Activated CD4-positive, alpha-beta T cell treated with anti-CD3 and anti-CD28 coated beads, Interleukin-2, Interleukin-6, amounts not matched to agents 100 ng/mL and 50 ng/mL, durations not matched to agents 16 hours and 8 hours (primary cell): ENCODE data around the gene TTC23.

Experiments used
- DNase-seq: peaks from one replicate; pipeline ENCODE4 v3.0.0-alpha.2; 2020

TTC23 gene

DNA sequence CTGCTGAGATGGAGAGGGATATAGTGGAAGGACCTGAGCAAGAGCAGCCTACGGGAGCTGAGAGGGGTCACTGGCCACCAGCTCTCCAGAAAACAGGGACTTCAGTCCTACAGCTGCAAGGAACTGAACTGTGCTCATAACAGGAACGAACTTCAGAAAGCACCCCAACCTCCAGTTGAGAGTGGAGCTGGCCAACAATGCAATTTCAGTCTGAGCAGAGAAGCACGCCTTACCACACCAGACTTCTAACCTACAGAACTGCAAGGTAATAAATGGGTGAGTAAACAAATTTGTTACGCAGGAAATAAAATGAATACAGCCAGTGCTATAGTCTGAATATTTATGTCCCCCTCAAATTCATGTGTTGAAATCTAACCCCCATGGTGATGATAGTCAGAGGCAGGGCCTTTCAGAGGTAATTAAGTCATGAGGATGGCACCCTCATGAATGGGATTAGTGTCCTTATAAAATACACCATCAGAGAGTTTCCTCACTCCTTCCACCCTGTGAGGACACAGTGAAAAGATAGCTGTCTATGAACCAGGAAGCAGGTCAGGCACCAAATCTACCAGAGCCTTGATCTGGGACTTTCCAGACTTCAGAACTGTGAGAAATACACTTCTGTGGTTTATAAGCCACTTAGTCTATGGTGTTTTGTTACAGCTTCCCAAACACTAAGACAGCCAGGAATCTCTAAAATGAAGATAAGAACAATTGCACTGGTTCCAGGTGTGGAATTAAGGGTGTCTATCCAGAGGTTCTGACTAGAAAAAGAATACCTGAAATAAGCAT, 85.9 kb downstream of the TTC23 start:
- no peak for DNase-seq

DNA sequence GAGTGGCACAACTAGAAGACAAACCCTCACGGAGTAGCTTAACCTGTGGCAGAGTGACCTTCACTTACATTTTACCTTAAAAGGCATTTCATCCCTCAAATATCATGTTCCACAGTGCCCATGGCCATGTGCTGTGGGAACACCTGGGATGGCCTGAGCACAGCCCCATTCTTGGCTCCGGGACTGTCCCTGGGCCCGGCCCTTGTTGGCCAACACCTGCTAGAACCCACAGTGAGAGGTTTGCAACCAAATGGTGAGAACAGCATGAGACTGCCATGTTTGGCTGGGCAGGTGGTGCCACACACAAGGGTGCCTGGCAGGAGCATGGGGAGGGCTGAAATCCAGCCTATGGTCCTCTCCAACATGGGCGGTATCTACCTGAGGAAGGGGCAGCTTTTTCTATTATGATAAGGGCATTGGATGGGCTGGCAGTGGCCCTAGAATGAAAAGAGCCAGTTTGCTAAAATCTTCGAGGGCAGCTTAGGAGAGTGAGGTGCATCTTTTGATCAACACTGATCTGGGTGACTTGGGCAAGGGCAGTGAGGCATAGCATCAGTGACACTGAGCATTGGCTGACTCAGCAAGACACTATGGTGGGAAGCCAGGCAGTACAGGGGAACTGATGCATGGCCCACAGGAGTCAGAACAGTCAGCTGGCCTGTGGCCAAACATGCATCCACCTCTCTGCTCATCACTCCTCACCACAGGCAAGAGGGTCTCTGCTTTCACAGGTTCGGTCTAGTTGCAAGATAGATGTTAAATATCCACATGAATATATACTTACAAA, 90.6 kb downstream of the TTC23 start:
- no peak for DNase-seq

DNA sequence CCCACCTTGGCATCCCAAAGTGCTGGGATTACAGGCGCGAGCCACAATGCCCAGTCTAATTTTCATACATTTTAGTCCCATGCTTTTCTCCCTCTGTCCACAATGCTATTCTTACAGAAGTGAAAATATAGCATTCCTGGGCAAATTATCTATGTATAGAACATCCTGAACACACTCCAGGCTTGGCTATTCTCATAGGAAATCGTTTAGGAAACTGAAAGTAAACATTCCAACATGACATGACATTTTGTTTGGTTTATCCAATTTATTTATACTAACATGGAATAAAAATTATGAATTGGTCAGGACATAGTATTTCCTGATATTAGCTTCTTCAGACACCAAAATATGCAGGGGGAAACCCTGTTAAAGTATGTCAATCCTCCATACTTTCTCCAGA, 91.9 kb downstream of the TTC23 start:
- no peak for DNase-seq

DNA sequence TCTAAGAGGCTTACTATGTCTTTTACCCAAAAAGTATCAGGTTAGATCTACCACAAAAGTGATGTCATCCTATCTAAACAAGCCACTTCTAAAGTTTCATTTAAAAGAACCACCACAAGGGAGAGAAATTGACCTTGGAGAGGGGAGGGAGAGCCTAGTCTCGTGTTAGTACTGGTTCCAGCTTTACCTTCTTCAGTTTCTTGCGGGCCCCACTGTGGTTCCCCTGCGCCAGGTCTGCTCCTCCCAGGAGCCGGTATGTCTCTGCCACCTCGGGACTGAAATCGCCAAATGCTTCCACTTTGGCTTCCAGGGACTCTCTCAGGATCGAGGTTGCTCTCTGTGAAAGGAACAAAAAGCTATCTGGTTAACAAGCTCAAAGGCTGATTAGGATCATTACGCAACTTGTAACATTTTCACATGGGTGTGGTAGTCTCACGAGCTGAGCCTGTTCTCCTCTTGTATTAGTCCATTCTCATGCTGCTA, 93.4 kb downstream of the TTC23 start:
- DNase-seq, result no peak

DNA sequence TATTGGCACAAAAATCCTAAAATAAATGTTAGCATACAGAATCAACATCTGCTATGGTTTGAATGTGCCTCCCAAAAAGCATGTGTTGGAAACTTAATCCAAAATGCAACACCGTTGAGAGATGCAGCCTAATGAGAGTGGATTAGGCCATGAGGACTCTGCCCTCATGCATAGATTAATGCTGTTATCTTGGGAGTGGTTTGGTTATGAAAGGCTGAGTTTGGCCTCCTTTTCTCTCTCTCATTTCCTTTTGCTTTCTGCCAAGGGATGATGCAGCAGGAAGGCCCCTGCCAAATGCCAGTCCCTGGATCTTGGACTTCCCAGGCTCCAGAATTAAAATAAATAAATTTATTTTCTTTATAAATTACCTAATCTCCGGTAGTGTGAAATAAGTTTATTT, 95.1 kb downstream of the TTC23 start:
- no peak for DNase-seq

DNA sequence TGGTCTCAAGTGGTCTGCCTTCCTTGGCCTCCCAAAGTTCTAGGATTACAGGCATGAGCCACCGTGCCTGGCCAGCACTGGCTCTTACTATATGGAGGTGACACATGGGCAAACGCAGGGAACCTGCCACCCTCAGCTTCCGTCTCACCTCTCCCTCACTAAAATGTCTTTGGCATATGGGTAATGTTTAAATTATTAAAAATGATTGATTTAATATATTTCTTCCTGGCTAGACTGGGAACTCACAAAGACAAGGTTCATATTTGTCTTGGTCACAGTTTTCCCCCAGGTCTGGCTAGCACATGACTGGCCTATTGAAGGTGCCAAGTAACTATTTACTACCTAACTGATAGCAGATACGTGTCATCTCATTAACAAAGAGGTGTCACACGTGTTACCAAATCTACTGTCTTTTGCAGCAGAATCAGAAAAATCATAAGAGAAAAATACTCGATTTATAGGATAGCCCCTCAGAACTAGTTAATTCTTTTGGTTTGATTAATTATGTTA, 96.3 kb downstream of the TTC23 start:
- DNase-seq, result no peak

DNA sequence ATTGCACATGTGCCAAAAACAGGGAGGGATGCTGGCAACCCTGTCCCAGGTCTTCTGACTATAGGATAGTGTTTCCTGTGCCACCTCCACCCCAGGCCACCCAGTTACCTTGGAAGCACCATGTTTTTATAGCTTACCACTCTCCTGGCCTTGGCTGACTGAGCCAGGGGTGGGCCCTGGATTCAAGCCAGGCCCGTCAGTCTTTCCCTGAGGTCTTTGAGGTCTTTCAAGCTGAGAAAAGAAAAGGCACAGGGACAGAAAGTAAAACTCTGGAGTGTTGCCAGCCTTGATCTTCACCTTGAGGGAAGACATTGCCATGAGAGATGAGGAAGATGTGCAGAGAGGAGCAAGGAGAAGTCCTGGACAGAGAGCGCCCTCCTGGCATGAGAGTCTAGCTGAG, 98.2 kb downstream of the TTC23 start:
- no peak for DNase-seq

DNA sequence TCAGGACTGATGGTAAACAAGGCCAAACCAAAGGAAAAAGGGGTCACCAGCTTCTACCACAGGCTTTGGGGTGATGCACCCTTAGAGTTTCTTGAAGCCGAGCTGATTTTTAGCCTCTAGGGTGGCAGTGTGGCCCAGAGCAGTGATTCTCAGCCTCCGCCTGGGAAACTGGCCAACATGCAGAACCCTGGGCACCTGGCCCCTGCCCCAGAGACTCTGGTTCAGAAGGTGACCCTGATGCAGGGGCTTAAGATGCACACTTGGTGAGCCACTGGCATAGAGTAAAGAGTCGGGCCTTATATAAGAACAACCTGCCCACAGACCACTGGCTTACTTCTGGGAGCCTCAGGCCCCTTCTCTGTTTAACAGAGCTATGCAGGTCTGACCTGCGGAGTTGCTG, 100.0 kb downstream of the TTC23 start:
- no peak for DNase-seq

DNA sequence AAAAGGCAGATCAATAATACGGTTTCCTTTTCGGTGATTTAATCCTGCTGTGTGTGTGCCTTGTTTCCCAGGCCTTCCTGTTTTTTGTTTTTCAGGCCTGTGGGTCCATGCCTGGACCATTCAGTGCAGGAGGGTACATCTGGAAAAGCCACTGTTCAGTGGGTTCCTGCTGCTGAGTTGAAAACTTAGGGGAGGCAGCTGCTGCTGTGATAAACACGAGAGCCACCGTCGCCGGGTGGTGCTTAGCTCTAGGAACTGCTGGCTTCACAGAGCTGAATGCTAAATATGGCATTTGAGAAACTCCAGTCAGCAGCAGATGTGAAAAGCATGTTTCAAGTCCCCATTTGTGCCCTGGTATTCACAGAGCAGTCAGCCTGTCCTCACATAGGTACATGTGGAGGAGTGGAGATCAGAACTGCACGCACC, 100.5 kb downstream of the TTC23 start:
- DNase-seq, result no peak

DNA sequence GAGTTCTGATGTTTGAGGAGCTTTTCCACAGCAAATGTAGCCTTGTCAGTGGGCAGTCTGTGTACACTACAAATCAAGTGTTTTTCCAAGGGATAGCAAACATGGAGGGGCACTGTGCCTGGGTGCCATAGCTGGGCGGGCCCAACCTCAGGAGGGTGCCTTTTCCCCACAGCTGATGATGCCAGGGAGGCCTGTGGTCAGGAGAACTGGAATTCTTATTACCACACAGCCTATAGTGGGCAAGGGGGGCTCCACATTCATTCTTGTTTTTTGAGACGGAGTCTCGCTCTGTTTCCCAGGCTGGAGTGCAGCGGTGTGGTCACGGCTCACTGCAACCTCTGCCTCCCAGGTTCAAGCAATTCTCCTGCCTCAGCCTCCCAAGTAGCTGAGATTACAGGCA, 102.7 kb downstream of the TTC23 start:
- no peak for DNase-seq

DNA sequence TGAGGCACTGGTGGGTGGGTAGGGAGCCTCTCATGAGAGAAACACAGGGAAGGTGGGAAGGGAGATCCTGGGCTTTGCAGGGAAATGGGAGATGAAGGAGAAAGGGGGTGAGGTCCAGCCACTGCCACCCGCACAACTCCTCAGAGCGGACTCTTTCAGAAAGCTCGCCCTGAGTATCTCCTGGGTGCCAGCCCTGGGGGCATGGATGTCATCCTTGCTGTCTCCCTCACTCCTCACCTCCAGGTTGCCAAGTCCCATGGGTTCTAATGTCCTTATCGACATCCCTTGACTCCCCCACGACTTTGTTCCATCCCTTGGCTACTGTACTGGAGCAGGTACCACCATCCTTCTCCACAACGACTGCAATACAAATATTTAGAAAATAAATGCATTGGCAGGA, 103.6 kb downstream of the TTC23 start:
- DNase-seq, result no peak

DNA sequence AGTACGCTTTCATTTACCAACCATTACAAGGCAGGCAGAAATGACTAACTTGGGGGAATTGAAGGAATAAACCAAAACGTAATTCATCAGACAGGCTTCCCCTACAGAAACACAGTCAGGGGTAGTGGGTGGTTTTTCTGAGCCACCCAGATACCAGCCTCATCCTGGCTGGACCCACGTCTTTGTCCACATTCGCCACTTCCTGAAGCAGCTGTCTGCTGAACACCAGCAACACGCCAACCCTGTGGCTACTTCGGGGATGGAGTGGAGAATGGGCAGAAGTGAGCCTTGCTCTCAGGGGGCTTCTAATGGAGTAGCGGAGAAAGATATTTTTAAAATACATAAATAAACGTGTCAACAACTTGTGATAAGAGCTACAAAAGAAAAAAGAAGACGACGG, 104.4 kb downstream of the TTC23 start:
- DNase-seq, result no peak

DNA sequence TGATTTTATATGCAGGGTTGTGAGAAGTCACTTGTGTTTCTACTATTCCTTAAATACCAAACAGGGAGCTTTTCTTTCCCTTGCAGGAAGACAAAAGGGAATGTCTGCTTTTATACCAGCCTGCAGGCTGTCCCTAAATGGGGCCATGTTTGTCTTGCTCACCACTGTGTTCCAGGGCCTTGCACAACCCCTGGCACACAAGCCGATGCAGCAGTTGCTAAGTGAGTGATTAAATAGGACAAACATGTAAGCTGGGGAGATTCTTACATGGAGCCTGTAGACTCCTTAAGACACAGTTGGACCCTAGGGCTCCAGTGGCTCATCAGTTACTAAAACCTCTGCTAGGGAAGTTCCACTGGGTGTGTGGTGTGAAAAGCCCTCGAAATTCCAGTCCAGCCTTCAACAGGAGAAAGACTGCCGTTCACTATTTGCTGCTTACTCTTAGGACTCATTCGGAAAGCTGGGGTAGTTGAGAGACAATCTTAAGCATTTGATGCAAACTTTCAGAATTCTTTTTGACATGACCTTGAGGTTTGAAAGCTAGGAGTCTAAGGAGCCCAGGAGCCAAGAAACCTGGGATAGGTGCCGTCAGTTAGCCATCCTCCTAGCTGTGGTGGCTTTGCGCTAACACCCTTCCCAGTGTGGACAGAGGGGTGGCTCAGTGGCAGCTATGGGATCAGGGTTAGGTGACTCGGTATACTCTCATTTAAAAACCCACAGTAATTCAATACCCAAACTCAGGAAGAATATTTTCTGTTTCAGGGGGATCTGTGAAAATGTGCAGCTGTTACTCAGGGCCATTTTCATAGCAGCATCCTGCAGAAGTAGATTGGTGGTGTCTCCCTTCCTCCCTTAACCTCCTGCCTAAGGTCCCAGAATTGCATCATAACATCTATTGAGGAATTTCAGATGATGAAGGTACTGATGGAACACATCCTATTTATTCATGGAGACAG, 105.4 kb downstream of the TTC23 start:
- DNase-seq, result no peak

DNA sequence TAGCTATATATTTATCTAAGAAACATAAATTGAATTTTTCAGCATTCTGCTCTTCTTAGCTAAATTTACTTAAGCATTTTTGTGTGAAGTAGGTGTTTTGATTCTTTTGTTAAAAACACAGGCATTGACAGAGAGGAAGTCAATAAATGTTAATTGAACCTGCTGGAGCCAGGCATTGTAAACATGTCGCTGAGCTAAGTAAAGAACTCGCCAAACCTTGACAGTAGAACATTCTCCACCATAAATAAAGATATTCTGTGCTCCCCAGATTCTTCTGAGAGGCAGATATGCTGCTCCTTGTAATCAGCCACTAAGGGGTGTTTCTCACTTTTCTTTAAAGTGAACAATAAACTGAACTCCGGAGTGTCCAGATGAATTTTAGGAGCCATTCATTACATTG, 106.1 kb downstream of the TTC23 start:
- DNase-seq, result no peak

DNA sequence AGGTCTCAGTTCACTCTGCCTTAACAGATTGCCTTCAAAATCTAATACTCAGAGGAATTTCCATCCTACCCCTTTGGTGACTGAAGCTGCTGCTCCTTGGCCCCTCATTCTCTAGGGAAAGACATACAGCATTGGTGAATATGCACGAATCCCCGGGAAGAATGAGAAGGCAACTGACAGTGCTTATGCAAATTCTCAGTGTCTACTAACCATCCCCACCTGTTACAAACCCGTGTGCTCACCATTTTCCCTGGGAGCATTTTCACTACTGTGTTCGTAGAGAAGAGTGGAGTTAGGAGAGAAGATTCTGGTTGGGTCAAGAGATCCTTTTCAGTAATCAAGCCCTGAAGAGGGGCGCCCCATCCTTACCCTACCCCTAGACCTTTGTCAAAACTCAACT, 106.8 kb downstream of the TTC23 start:
- DNase-seq, result no peak

DNA sequence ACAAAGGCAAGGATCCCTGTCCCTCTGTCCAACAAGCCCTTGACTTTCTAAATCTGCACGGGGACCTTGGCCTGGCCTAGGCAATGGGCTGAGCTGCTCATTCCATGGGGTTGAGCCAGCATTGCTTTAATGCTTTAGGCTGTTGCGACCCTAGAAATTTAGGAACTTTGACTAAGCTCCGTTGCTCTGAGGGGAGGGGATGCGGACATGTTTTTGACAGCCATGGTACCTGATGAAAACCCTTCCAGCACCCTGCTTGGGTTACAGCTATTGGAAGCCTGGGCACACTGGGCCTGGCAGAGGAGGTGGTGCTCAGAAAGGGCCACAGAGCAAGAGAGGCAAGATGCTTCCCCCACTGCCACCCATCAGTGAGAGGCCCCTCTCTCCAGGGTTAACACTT, 107.4 kb downstream of the TTC23 start:
- no peak for DNase-seq

DNA sequence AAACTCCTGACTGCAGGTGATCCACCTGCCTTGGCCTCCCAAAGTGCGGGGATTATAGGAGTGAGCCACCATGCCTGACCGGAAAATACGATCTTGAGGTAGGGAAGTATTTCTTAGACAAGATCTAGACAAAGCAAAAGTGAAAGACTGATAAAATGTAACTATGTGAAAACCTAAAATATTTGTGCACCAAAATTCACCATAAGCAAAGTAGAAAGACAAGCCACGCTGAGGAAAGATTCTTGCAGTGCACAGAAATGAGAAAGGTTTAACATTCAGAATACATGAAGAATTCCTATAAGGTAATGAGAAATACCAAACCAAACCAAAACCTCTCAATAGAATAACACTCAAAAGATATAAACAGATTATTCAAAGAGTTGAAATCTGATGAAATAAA, 108.8 kb downstream of the TTC23 start:
- DNase-seq, result no peak

DNA sequence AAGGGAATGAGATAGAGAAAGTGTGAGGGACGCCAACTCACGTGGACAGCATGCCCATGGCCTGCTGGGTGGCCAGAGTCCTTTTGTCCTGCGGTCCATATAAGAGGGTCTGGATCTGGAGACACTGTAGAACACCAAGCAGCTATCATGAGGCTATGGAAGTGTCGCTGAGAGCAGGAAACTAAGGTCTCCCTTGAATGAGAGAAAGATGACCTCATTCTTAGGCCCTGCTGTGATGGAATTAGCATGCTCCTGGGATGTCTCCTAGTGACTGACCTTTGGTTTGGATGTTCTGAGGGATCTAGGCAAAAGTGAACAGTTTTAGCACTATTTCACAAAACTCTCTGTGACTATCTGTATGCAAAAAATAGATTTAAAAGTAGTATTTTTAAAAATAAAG, 110.1 kb downstream of the TTC23 start:
- DNase-seq, result no peak

DNA sequence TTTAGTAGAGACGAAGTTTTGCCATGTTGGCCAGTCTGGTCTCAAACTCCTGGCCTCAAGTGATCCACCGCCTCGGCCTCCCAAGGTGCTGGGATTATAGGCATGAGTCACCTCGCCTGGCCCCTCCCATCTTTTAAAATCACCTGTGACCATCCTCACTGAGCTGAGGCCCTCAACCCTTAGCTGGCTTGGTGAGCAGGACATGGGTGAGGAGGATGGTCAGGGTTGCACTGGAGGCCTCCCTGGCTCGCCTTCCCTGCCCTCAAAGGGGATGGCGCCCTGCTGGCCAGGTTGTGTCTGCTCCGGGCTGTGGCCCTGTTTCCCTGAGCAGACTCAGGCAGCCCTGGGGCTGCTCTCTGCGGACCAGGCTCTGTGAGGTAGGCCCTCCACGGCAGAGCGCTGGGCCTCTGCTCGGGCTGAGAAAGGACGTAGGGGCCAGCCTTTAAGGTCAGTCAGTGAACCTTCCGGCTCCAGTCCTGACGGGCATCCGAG, 110.8 kb downstream of the TTC23 start:
- DNase-seq, result no peak

DNA sequence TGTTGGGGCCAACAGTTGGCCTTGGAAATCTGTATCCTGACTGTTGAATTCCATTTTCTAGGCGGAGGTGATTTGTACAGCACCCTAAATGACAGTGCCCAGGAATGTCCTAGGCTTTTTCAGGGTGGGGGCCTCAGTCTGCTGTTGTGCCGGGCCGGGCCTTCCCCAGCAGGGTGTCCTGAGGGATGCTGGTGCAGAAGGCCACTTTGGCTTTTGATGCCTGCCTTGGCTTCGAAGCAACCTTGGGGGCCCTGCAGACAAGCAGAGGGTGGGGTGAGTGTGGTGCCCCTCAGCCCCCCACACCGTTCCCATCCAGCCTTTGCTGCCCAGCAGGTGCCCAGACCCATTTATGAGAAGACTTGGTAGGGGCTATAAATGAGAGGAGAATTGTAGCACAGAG, 111.5 kb downstream of the TTC23 start:
- no peak for DNase-seq

DNA sequence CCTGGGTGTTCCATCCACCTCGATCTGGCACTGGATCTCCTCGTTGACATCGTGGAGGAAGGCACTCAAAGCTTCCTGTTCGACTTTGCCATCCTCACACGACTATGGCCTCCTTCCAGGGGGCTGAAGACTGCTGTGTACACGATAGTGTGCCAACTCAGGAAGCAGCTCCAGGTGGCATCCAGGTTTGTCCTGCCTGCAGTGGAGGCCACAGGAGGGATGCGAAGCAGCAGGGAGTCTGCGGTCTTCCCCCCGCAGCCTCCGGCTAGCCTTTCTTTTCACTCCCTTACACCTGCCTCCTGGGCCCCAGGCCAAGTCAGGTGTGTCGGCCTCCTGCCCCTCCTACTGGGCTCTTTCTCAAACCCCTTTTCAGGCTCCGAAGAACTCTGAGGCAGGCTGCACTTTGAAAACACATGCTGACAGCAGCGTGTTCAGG, 112.3 kb downstream of the TTC23 start:
- DNase-seq, result no peak

DNA sequence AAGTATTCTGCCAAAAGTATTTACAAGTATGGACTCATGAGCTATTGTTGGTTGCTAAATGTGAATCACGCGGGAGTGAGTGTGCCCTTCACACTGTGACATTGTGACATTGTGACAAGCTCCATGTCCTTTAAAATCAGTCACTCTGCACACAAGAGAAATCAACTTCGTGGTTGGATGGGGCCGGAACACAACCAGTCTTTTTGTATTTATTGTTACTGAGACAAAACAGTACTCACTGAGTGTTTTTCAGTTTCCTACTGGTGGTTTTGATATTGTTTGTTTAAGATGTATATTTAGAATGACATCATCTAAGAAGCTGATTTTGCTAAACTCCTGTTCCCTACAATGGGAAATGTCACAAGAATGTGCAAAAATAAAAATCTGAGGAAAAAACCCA, 114.2 kb downstream of the TTC23 start:
- peak; percentile 52 for DNase-seq

DNA sequence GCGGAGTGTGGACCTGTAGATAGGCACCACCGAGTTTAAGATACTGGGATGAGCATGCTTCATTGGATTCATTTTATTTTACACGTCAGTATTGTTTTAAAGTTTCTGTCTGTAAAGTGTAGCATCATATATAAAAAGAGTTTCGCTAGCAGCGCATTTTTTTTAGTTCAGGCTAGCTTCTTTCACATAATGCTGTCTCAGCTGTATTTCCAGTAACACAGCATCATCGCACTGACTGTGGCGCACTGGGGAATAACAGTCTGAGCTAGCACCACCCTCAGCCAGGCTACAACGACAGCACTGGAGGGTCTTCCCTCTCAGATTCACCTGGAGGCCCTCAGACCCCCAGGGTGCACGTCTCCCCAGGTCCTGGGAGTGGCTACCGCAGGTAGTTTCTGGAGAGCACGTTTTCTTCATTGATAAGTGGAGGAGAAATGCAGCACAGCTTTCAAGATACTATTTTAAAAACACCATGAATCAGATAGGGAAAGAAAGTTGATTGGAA, 115.0 kb downstream of the TTC23 start:
- no peak for DNase-seq
